HCT116 (cell line): ENCODE measurements around the gene ADAR. TPM values are rescaled to one million over a fixed set of nuclear protein-coding genes. Genes with fewer than 3 reads are reported as not detected.

Experiments
- ATAC-seq: fragments of 200-7000 bp; cut with Tn5 transposase; 2 replicates; pipeline ENCODE4 v1.9.1; 2020; ENCODE audit warnings: mild to moderate bottlenecking, moderate library complexity
- BruUV-seq: library from RNA; stranded (reverse); fragments of 400-500 nt; replicated peaks from 2 replicates; lab custom pipeline; 2021; lab: Mats Ljungman, UMichigan
- CTCF ChIA-PET: fragments of 300-600 bp; sonication (Branson Sonifier 250); formaldehyde crosslinking; loops from one replicate; lab custom pipeline; 2021; ENCODE audit warnings: antibody characterized with exemption; lab: Charles Lee
- POLR2A ChIA-PET: fragments of 300-600, 350-600 bp; sonication (Branson Sonifier 250); formaldehyde crosslinking; loops from one replicate; lab custom pipeline; 2021; ENCODE audit warnings: antibody characterized with exemption; lab: Charles Lee
- RAD21 ChIA-PET, 2 experiments: fragments of 300-600 bp; sonication (Branson Sonifier 250); formaldehyde crosslinking; loops; one replicate each; lab custom pipeline; 2023; ENCODE audit warnings: low total read pairs in 2 of 2; ENCODE audit not compliant: uncharacterized antibody in 2 of 2, unreplicated experiment in 2 of 2, low non-redundant PET in 1 of 2; lab: Charles Lee
- DNase-seq: peaks from one replicate; pipeline ENCODE4 v3.0.0-alpha.2; 2010; ENCODE audit warnings: low read depth, low spot score
- H2AFZ ChIP-seq: fragments of 200-600 bp; shearing (Covaris generic), sonication (generic); 2 replicates; pipeline ENCODE4 v1.6.1; 2017; ENCODE audit warnings: low read depth, mixed run types, mixed read lengths, antibody characterized with exemption, low read length; ENCODE audit not compliant: poor library complexity, severe bottlenecking
- H3K27ac ChIP-seq: 2 replicates; pipeline ENCODE4 v1.5.1; 2012; ENCODE audit warnings: low read depth, low read length
- H3K27me3 ChIP-seq: fragments of 200-600 bp; sonication (generic); 2 replicates; pipeline ENCODE4 v1.6.1; 2016; ENCODE audit warnings: mixed run types, low read length, mixed read lengths; ENCODE audit not compliant: insufficient read depth
- H3K36me3 ChIP-seq, 2 experiments: fragments of 200-500 bp in 1 of 2; fragments of 200-600 bp in 1 of 2; sonication (Bioruptor generic) in 1 of 2; sonication (generic) in 1 of 2; 2 replicates each; pipeline versions ENCODE4 v1.5.1 to v1.6.1; 2014 to 2016; ENCODE audit warnings: low read length in 2 of 2, inconsistent platforms in 1 of 2, mixed read lengths in 1 of 2, mixed run types in 1 of 2; ENCODE audit not compliant: insufficient read depth in 2 of 2, control insufficient read depth in 1 of 2
- H3K4me1 ChIP-seq, 2 experiments: fragments of 200-600 bp in 1 of 2; sonication (generic) in 1 of 2; 2 replicates each; pipeline versions ENCODE4 v1.5.1 to v1.6.1; 2012 to 2017; ENCODE audit warnings: low read length in 2 of 2, inconsistent platforms in 1 of 2, mild to moderate bottlenecking in 1 of 2, mixed read lengths in 1 of 2, mixed run types in 1 of 2, moderate library complexity in 1 of 2; ENCODE audit not compliant: insufficient read depth in 2 of 2, control insufficient read depth in 1 of 2
- H3K4me2 ChIP-seq: fragments of 200-600 bp; sonication (generic); 2 replicates; pipeline ENCODE4 v1.6.1; 2017; ENCODE audit warnings: mixed run types, low read length, mixed read lengths
- H3K4me3 ChIP-seq, 2 experiments: fragments of 200-600 bp in 1 of 2; sonication (generic) in 1 of 2; replicated peaks in 1 of 2; 2 replicates each; pipeline ENCODE4 v1.5.1; 2011 to 2016; ENCODE audit warnings: low read length in 2 of 2, control low read depth in 1 of 2, low read depth in 1 of 2, mild to moderate bottlenecking in 1 of 2, mixed read lengths in 1 of 2, mixed run types in 1 of 2
- H3K79me2 ChIP-seq: fragments of 200-600 bp; sonication (generic); 2 replicates; pipeline ENCODE4 v1.6.1; 2017; ENCODE audit warnings: mild to moderate bottlenecking, mixed run types, low read length, moderate library complexity, mixed read lengths; ENCODE audit not compliant: insufficient read depth
- H3K9ac ChIP-seq: fragments of 200-600 bp; sonication (generic); 2 replicates; pipeline ENCODE4 v1.6.1; 2016; ENCODE audit warnings: low read length, mixed read lengths
- H3K9me2 ChIP-seq: fragments of 200-600 bp; sonication (generic), shearing (Covaris generic); 2 replicates; pipeline ENCODE4 v1.6.1; 2017; ENCODE audit warnings: mixed run types, mild to moderate bottlenecking, moderate library complexity; ENCODE audit not compliant: insufficient read depth
- H3K9me3 ChIP-seq, 2 experiments: fragments of 200-500 bp in 1 of 2; fragments of 200-600 bp in 1 of 2; sonication (Bioruptor generic) in 1 of 2; sonication (generic) in 1 of 2; 2 replicates each; pipeline ENCODE4 v1.6.1; 2014 to 2017; ENCODE audit warnings: low read length in 2 of 2, mixed read lengths in 2 of 2, inconsistent platforms in 1 of 2, low read depth in 1 of 2, mild to moderate bottlenecking in 1 of 2, mixed run types in 1 of 2, moderate library complexity in 1 of 2; ENCODE audit not compliant: control insufficient read depth in 1 of 2, insufficient read depth in 1 of 2
- H4K20me1 ChIP-seq: fragments of 200-600 bp; sonication (generic), shearing (Covaris generic); 2 replicates; pipeline ENCODE4 v1.6.1; 2017; ENCODE audit warnings: mixed run types, mild to moderate bottlenecking, moderate library complexity; ENCODE audit not compliant: insufficient read depth
- CBX3 ChIP-seq: IDR thresholded peaks from 2 replicates; pipeline ENCODE4 v1.6.1; 2012; ENCODE audit warnings: low read depth
- CEBPB ChIP-seq: IDR thresholded peaks from 2 replicates; pipeline ENCODE4 v1.6.1; 2012; ENCODE audit warnings: low read depth
- CTCF ChIP-seq, 3 experiments: fragments of 200-600 bp in 1 of 3; sonication (generic) in 1 of 3; IDR thresholded peaks in 2 of 3; conservative IDR thresholded peaks in 1 of 3; 2 replicates each; pipeline ENCODE4 v1.5.1; 2012 to 2017; ENCODE audit warnings: low read depth in 2 of 3, low read length in 2 of 3, antibody characterized with exemption in 1 of 3, borderline replicate concordance in 1 of 3, control low read depth in 1 of 3, mild to moderate bottlenecking in 1 of 3, mixed read lengths in 1 of 3, mixed run types in 1 of 3, moderate library complexity in 1 of 3; ENCODE audit not compliant: insufficient read depth in 1 of 3
- EGR1 ChIP-seq: IDR thresholded peaks from 2 replicates; pipeline ENCODE4 v1.6.1; 2012; ENCODE audit warnings: low read depth
- EZH2phosphoT487 ChIP-seq: fragments of 200-600 bp; IDR thresholded peaks from 2 replicates; pipeline ENCODE4 v1.6.1; 2018; ENCODE audit warnings: antibody characterized with exemption, borderline replicate concordance
- FOSL1 ChIP-seq: IDR thresholded peaks from 2 replicates; pipeline ENCODE4 v1.6.1; 2012; ENCODE audit warnings: low read depth
- JUND ChIP-seq: IDR thresholded peaks from 2 replicates; pipeline ENCODE4 v1.6.1; 2012
- MAX ChIP-seq: IDR thresholded peaks from 2 replicates; pipeline ENCODE4 v1.6.1; 2012
- POLR2A ChIP-seq: IDR thresholded peaks from 2 replicates; pipeline ENCODE4 v1.7.0; 2011; ENCODE audit warnings: borderline replicate concordance; ENCODE audit not compliant: insufficient read depth, insufficient read length; ENCODE audit errors: extremely low read depth
- SRF ChIP-seq: IDR thresholded peaks from 2 replicates; pipeline ENCODE4 v1.6.1; 2012; ENCODE audit warnings: low read depth
- ZBTB33 ChIP-seq: IDR thresholded peaks from 2 replicates; pipeline ENCODE4 v1.6.1; 2011; ENCODE audit warnings: mild to moderate bottlenecking, low read length, moderate library complexity; ENCODE audit not compliant: insufficient replicate concordance; ENCODE audit errors: extremely low read depth
- ZFX ChIP-seq: fragments of 450-650 bp; IDR thresholded peaks from 2 replicates; pipeline ENCODE4 v1.6.1; 2017
- ZNF274 ChIP-seq: fragments of 200-500 bp; sonication (Bioruptor generic); IDR thresholded peaks from 2 replicates; pipeline ENCODE4 v1.6.1; 2014; ENCODE audit warnings: mild to moderate bottlenecking, low read depth, low read length, inconsistent platforms
- intact Hi-C: fragments of 100-400 bp; cut with micrococcal nuclease; formaldehyde crosslinking; loops from 2 replicates; pipeline ENCODE4 v1.10.0; 2022
- total RNA-seq: library from RNA; stranded (reverse); gene quantifications from one replicate; pipeline ENCODE4 v1.2.1, GENCODE V29; 2021; ENCODE audit not compliant: unreplicated experiment

The ADAR gene
- total RNA-seq, 1 experiment from 2014 or later = 169 TPM

GRCh38 chr1:154586641-154587040, 21.3 kb downstream of the ADAR start:
- no peak overlapping the region for H3K4me2 ChIP-seq
- no TSS peak for BruUV-seq
- intact Hi-C loops = no loop called here
- POLR2A ChIA-PET = no interaction called here
- no peak overlapping the region for H2AFZ ChIP-seq
- DNase-seq (no peak), ATAC-seq (no peak)
- H3K9me3 ChIP-seq = no peaks in the 10 kb centered on the region
- H3K4me1 ChIP-seq = no peaks in the 10 kb centered on the region
- no peaks in the 10 kb centered on the region for H3K9me2 ChIP-seq
- H3K79me2 ChIP-seq = no peaks in the 10 kb centered on the region
- peaks cover 79 to 94% of the 10 kb centered on the region in 2 experiments for H3K36me3 ChIP-seq
- CTCF ChIA-PET = no interaction called here
- no peak overlapping the region for H3K4me3 ChIP-seq
- RAD21 ChIA-PET = no interaction called here
- no peaks in the 10 kb centered on the region for H4K20me1 ChIP-seq
- no peak overlapping the region for H3K27ac ChIP-seq
- no peaks in the 10 kb centered on the region for H3K27me3 ChIP-seq
- H3K9ac ChIP-seq = no peak overlapping the region
- no peak for TF ChIP-seq ZFX
- TF ChIP-seq EZH2phosphoT487 = no peak
- TF ChIP-seq EGR1 = no peak
- no peak for TF ChIP-seq SRF
- TF ChIP-seq POLR2A = no peak
- TF ChIP-seq ZNF274 = no peak
- TF ChIP-seq CBX3 = no peak
- TF ChIP-seq ZBTB33 = no peak
- no peak for TF ChIP-seq MAX

- Histone ChIP-seq H4K20me1 (no peaks in the 10 kb centered on the region), H3K27me3 (no peaks in the 10 kb centered on the region), H2AFZ (no peak overlapping the region), H3K9me3 (no peaks in the 10 kb centered on the region), H3K4me3 (no peak overlapping the region), H3K4me1 (no peaks in the 10 kb centered on the region), H3K27ac (no peak overlapping the region), H3K9me2 (no peaks in the 10 kb centered on the region), H3K4me2 (no peak overlapping the region), H3K9ac (no peak overlapping the region), H3K79me2 (no peaks in the 10 kb centered on the region), H3K36me3 (peaks cover 76 to 91% of the 10 kb centered on the region in 2 experiments)
- ChIA-PET RAD21 (no interaction called here), CTCF (no interaction called here), POLR2A (no interaction called here)
- intact Hi-C loops = no loop called here
- ATAC-seq (no peak), DNase-seq (no peak)
- no TSS peak for BruUV-seq
- no peak for TF ChIP-seq CEBPB
- no peak for TF ChIP-seq SRF
- TF ChIP-seq JUND = no peak
- no peak for TF ChIP-seq ZFX
- TF ChIP-seq ZBTB33 = no peak
- TF ChIP-seq FOSL1 = no peak
- no peak for TF ChIP-seq CTCF (IDR thresholded peaks at IDR 0.05 in 2 of 3, conservative IDR thresholded peaks at IDR 0.05 in 1 of 3; ENCODE audit: borderline replicate concordance in 1 of 3, insufficient read depth in 1 of 3, low read depth in 2 of 3, low read length in 2 of 3)
These were observed 21.8 kb downstream of the ADAR start for GRCh38 chr1:154586231-154586630.
